ENCODE measurements around the gene XRN1.

GRCh38 chr3:142267269-142267668 lies 180.6 kb downstream of the XRN1 start:
- TF ChIP-seq MEF2A (IDR thresholded peaks at IDR 0.05; ENCODE audit: insufficient read depth, low read depth, low read length), result no peak
- TF ChIP-seq CBX3 (IDR thresholded peaks at IDR 0.05; ENCODE audit: borderline replicate concordance, low read depth), result no peak
- no peak for TF ChIP-seq CTCF (IDR thresholded peaks at IDR 0.05 in 2 of 3, conservative IDR thresholded peaks at IDR 0.05 in 1 of 3; ENCODE audit: control insufficient read depth in 2 of 3, extremely low read depth in 1 of 3, insufficient read depth in 1 of 3, low read depth in 3 of 3, low read length in 3 of 3)
- no peak for TF ChIP-seq NFYB (IDR thresholded peaks at IDR 0.05; ENCODE audit: insufficient read depth, low read depth, low read length)
- TF ChIP-seq SUZ12 (IDR thresholded peaks at IDR 0.05; ENCODE audit: unreplicated experiment), result no peak
- TF ChIP-seq BACH1 (IDR thresholded peaks at IDR 0.05; ENCODE audit: borderline replicate concordance), result no peak
